GM12892 (cell line): Measurements from ENCODE around the gene SLC39A11.

Source experiments
- POLR2A ChIP-seq: IDR thresholded peaks from 2 replicates; pipeline ENCODE4 v1.6.1; 2011; ENCODE audit warnings: low read depth, low read length, control low read depth
- POLR2AphosphoS5 ChIP-seq: IDR thresholded peaks from 2 replicates; pipeline ENCODE4 v1.6.1; 2011; ENCODE audit warnings: low read depth, low read length, control low read depth
- TAF1 ChIP-seq: IDR thresholded peaks from 2 replicates; pipeline ENCODE4 v1.6.1; 2011; ENCODE audit warnings: low read depth, mild to moderate bottlenecking, control low read depth, low read length, borderline replicate concordance

DNA sequence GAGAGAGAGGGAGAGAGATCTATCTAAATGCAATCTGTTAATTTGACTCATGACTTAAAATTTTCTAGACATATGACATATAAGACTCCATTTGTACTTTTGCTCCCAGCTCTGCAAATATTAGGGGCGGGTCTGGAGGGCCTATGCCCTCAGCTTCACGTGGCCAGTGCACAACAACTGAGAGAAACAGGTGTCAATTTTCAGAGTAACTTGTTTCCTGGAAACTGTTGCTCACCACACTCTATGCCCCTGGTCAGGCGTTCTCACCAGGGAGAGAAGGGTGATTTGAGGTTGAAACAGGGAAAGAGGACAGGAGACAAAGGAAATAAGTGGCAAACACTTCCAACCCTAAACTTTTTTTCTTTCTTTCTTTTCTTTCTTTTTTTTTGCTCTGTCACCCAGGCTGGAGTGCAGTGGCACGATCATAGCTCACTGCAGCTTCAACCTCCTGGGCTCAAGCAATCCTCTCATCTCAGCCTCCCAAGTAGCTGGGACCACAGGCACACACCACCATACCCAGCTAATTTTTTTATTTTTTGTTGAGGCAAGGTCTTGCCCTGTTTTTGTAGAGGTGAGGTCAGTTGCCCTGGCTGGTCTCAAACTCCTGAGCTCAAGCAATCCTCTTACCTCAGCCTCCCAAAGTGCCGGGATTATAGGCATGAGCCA is 270.0 kb downstream of the SLC39A11 start:
- TF ChIP-seq TAF1 = no peak
- TF ChIP-seq POLR2AphosphoS5 = no peak
- no peak for TF ChIP-seq POLR2A
